ENCODE data around the gene SREK1. TPM values are rescaled to one million over a fixed set of nuclear protein-coding genes. Genes with fewer than 3 reads are reported as not detected.

Gene SREK1
- polyA plus RNA-seq, 1 donor (not counting 4 experiments of a cell fraction or from before 2014, with no cell fraction given), result 47.5 TPM

- Histone ChIP-seq H3K79me2 (ENCODE audit: control insufficient read depth, insufficient read depth, low read length) (no peaks in the 10 kb centered on the region), H3K27me3 (ENCODE audit: control insufficient read depth, extremely low read depth, insufficient read depth, low read length) (no peaks in the 10 kb centered on the region), H3K27ac (ENCODE audit: control insufficient read depth, insufficient read depth, low read length) (no peak overlapping the region), H3K4me1 (ENCODE audit: control insufficient read depth, extremely low read depth, insufficient read depth, low read length) (no peaks in the 10 kb centered on the region), H2AFZ (ENCODE audit: control insufficient read depth, low read length) (no peak overlapping the region), H3K4me3 (ENCODE audit: control insufficient read depth in 2 of 3, extremely low read depth in 1 of 3, insufficient read depth in 2 of 3, low read depth in 1 of 3, low read length in 3 of 3) (no peak overlapping the region), H3K9me3 (ENCODE audit: control insufficient read depth, low read depth, low read length) (no peaks in the 10 kb centered on the region), H4K20me1 (ENCODE audit: control insufficient read depth, extremely low read depth, insufficient read depth, low read length) (no peaks in the 10 kb centered on the region), H3K9me1 (ENCODE audit: control insufficient read depth, extremely low read depth, insufficient read depth, low read length) (no peaks in the 10 kb centered on the region), H3K4me2 (ENCODE audit: control insufficient read depth, extremely low read depth, insufficient read depth, low read depth, low read length) (no peak overlapping the region), H3K9ac (ENCODE audit: control insufficient read depth, extremely low read depth, insufficient read depth, low read length) (no peak overlapping the region), H3K36me3 (ENCODE audit: control insufficient read depth in 2 of 2, extremely low read depth in 1 of 2, insufficient read depth in 2 of 2, low read length in 2 of 2) (no peaks in the 10 kb centered on the region)
- dilution Hi-C loops (cut with MboI; ENCODE audit: extremely low pct_ligation_motif_present, low sequenced_read_pairs), result no loop called here
- DNase-seq (ENCODE audit: low read depth, low spot score) (no peak), FAIRE-seq (no peak)
- TF ChIP-seq CTCF (optimal IDR thresholded peaks at IDR 0.05 in 1 of 3, IDR thresholded peaks at IDR 0.05 in 1 of 3, conservative IDR thresholded peaks at IDR 0.05 in 1 of 3; ENCODE audit: extremely low read depth in 1 of 3, insufficient read depth in 2 of 3, low read length in 3 of 3) (no peak), EZH2 (IDR thresholded peaks at IDR 0.05; ENCODE audit: low read length) (no peak)
Observed at GRCh38 chr5:66198837-66199236, 54.7 kb downstream of the SREK1 start.

GRCh38 chr5:66203531-66203930 lies 59.4 kb downstream of the SREK1 start:
- DNase-seq (ENCODE audit: low read depth, low spot score) (no peak), FAIRE-seq (no peak)
- no peaks in the 10 kb centered on the region for H4K20me1 ChIP-seq (ENCODE audit: control insufficient read depth, extremely low read depth, insufficient read depth, low read length)
- TF ChIP-seq EZH2 (IDR thresholded peaks at IDR 0.05; ENCODE audit: low read length) (no peak), CTCF (optimal IDR thresholded peaks at IDR 0.05 in 1 of 3, IDR thresholded peaks at IDR 0.05 in 1 of 3, conservative IDR thresholded peaks at IDR 0.05 in 1 of 3; ENCODE audit: extremely low read depth in 1 of 3, insufficient read depth in 2 of 3, low read length in 3 of 3) (no peak)
- no peak overlapping the region for H3K4me2 ChIP-seq (ENCODE audit: control insufficient read depth, extremely low read depth, insufficient read depth, low read depth, low read length)
- no peaks in the 10 kb centered on the region for H3K79me2 ChIP-seq (ENCODE audit: control insufficient read depth, insufficient read depth, low read length)
- H3K27me3 ChIP-seq (ENCODE audit: control insufficient read depth, extremely low read depth, insufficient read depth, low read length), result no peaks in the 10 kb centered on the region
- no peak overlapping the region for H2AFZ ChIP-seq (ENCODE audit: control insufficient read depth, low read length)
- no peak overlapping the region for H3K9ac ChIP-seq (ENCODE audit: control insufficient read depth, extremely low read depth, insufficient read depth, low read length)
- H3K36me3 ChIP-seq (ENCODE audit: control insufficient read depth in 2 of 2, extremely low read depth in 1 of 2, insufficient read depth in 2 of 2, low read length in 2 of 2), result no peaks in the 10 kb centered on the region
- H3K4me1 ChIP-seq (ENCODE audit: control insufficient read depth, extremely low read depth, insufficient read depth, low read length), result peaks cover 8% of the 10 kb centered on the region
- no peak overlapping the region for H3K27ac ChIP-seq (ENCODE audit: control insufficient read depth, insufficient read depth, low read length)
- no peaks in the 10 kb centered on the region for H3K9me3 ChIP-seq (ENCODE audit: control insufficient read depth, low read depth, low read length)
- no peak overlapping the region for H3K4me3 ChIP-seq (ENCODE audit: control insufficient read depth in 2 of 3, extremely low read depth in 1 of 3, insufficient read depth in 2 of 3, low read depth in 1 of 3, low read length in 3 of 3)
- dilution Hi-C loops (cut with MboI; ENCODE audit: extremely low pct_ligation_motif_present, low sequenced_read_pairs), result no loop called here
- H3K9me1 ChIP-seq (ENCODE audit: control insufficient read depth, extremely low read depth, insufficient read depth, low read length), result no peaks in the 10 kb centered on the region

All from keratinocyte (primary cell).